HG02943 (cell line): ENCODE measurements around the gene SETBP1.

ENCODE experiments used
- ATAC-seq: cut with Tn5 transposase; IDR thresholded peaks from one replicate; pipeline ENCODE4 v1.9.1; 2021; ENCODE audit warnings: mild to moderate bottlenecking, low read depth, moderate library complexity; ENCODE audit not compliant: unreplicated experiment

Gene SETBP1

GRCh38 chr18:45004546-45005080 lies 323.9 kb downstream of the SETBP1 start:
- ATAC-seq, result no peak

GRCh38 chr18:45006934-45007333 lies 326.2 kb downstream of the SETBP1 start:
- no peak for ATAC-seq

- no peak for ATAC-seq
Measured at GRCh38 chr18:45007531-45007930, 326.8 kb downstream of the SETBP1 start.

GRCh38 chr18:45008694-45009413 lies 328.2 kb downstream of the SETBP1 start:
- ATAC-seq, result no peak

- ATAC-seq, result no peak
Measured at GRCh38 chr18:45009756-45010155, 329.1 kb downstream of the SETBP1 start.

- no peak for ATAC-seq
Measured at GRCh38 chr18:45012286-45012685, 331.6 kb downstream of the SETBP1 start.

- no peak for ATAC-seq
Measured at GRCh38 chr18:45014047-45014501, 333.4 kb downstream of the SETBP1 start.

- ATAC-seq, result no peak
Measured at GRCh38 chr18:45015788-45016128, 335.1 kb downstream of the SETBP1 start.

GRCh38 chr18:45019469-45019868 lies 338.8 kb downstream of the SETBP1 start:
- no peak for ATAC-seq

GRCh38 chr18:45023519-45023918 lies 342.8 kb downstream of the SETBP1 start:
- no peak for ATAC-seq

GRCh38 chr18:45024357-45025088 lies 343.8 kb downstream of the SETBP1 start:
- ATAC-seq, result no peak

GRCh38 chr18:45025089-45025450 lies 344.4 kb downstream of the SETBP1 start:
- ATAC-seq, result no peak

- ATAC-seq, result no peak
Measured at GRCh38 chr18:45026162-45026561, 345.5 kb downstream of the SETBP1 start.

GRCh38 chr18:45034179-45034578 lies 353.5 kb downstream of the SETBP1 start:
- ATAC-seq, result no peak

- ATAC-seq, result no peak
Measured at GRCh38 chr18:45037618-45038017, 356.9 kb downstream of the SETBP1 start.

- ATAC-seq, result no peak
Measured at GRCh38 chr18:45039376-45039775, 358.7 kb downstream of the SETBP1 start.

- ATAC-seq, result no peak
Measured at GRCh38 chr18:45040879-45041278, 360.2 kb downstream of the SETBP1 start.

- no peak for ATAC-seq
Measured at GRCh38 chr18:45044787-45045186, 364.1 kb downstream of the SETBP1 start.

GRCh38 chr18:45046228-45046627 lies 365.5 kb downstream of the SETBP1 start:
- ATAC-seq, result no peak

GRCh38 chr18:45046961-45047360 lies 366.3 kb downstream of the SETBP1 start:
- no peak for ATAC-seq

GRCh38 chr18:45049578-45050319 lies 369.1 kb downstream of the SETBP1 start:
- no peak for ATAC-seq
